IMR-90 (cell line): ENCODE measurements around the gene SLC19A1.

Source experiments
- BHLHE40 ChIP-seq: fragments of 150-350 bp; IDR thresholded peaks from 2 replicates; pipeline ENCODE4 v1.6.1; 2016; ENCODE audit warnings: mild to moderate bottlenecking, low read depth, low read length
- CEBPB ChIP-seq: IDR thresholded peaks from 2 replicates; pipeline ENCODE4 v1.6.1; 2012; ENCODE audit warnings: low read depth, low read length, improper control_type of control experiment
- CHD1 ChIP-seq: IDR thresholded peaks from 2 replicates; pipeline ENCODE4 v1.6.1; 2012; ENCODE audit warnings: low read depth, low read length, improper control_type of control experiment
- FOS ChIP-seq: fragments of 150-350 bp; IDR thresholded peaks from 2 replicates; pipeline ENCODE4 v1.6.1; 2016; ENCODE audit warnings: low read depth, low read length
- MAFK ChIP-seq: IDR thresholded peaks from 2 replicates; pipeline ENCODE4 v1.6.1; 2012; ENCODE audit warnings: low read depth, low read length, improper control_type of control experiment
- NFE2L2 ChIP-seq: fragments of 150-350 bp; IDR thresholded peaks from 2 replicates; pipeline ENCODE4 v1.6.1; 2016; ENCODE audit warnings: low read depth, mild to moderate bottlenecking, low read length
- POLR2A ChIP-seq: IDR thresholded peaks from 2 replicates; pipeline ENCODE4 v1.6.1; 2012; ENCODE audit warnings: mild to moderate bottlenecking, low read depth, low read length
- RAD21 ChIP-seq: IDR thresholded peaks from 2 replicates; pipeline ENCODE4 v1.6.1; 2012; ENCODE audit warnings: low read length, improper control_type of control experiment
- RCOR1 ChIP-seq: IDR thresholded peaks from 2 replicates; pipeline ENCODE4 v1.6.1; 2012; ENCODE audit warnings: mild to moderate bottlenecking, low read length, improper control_type of control experiment; ENCODE audit not compliant: insufficient replicate concordance
- RFX5 ChIP-seq: IDR thresholded peaks from 2 replicates; pipeline ENCODE4 v1.8.0; 2012; ENCODE audit warnings: low read depth, mild to moderate bottlenecking, low read length, moderate library complexity
- TF ChIP-seq, protein P1 (sequence below): conservative IDR thresholded peaks from 2 replicates; pipeline ENCODE4 v1.5.1; 2012; ENCODE audit warnings: mild to moderate bottlenecking, low read depth, low read length, improper control_type of control experiment
- TF ChIP-seq, protein P2 (sequence below): fragments of 150-350 bp; IDR thresholded peaks from 2 replicates; pipeline ENCODE4 v1.6.1; 2016; ENCODE audit warnings: low read depth, mild to moderate bottlenecking, low read length, moderate library complexity, borderline replicate concordance

DNA sequence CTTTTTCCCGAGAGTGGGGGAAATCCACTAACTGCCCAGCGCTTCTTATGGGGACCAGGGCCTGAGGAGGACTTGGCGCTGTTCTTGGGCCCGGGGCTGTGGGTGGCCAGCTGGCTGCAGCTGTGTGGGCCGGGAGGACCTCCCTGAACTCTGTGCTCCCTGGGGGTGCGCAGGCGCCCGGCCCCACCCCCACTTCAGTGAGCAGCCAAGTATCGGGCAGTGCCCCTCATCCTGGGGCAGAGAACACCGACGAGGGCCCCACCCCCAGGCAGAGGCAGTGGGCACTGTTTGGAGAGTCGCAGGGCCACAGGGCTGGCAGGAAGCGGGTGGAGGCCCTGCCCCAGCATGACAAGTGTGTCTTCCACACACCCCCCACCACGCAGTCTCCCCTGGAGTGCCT, 32.5 kb upstream of the SLC19A1 start:
- TF ChIP-seq, protein P1, sequence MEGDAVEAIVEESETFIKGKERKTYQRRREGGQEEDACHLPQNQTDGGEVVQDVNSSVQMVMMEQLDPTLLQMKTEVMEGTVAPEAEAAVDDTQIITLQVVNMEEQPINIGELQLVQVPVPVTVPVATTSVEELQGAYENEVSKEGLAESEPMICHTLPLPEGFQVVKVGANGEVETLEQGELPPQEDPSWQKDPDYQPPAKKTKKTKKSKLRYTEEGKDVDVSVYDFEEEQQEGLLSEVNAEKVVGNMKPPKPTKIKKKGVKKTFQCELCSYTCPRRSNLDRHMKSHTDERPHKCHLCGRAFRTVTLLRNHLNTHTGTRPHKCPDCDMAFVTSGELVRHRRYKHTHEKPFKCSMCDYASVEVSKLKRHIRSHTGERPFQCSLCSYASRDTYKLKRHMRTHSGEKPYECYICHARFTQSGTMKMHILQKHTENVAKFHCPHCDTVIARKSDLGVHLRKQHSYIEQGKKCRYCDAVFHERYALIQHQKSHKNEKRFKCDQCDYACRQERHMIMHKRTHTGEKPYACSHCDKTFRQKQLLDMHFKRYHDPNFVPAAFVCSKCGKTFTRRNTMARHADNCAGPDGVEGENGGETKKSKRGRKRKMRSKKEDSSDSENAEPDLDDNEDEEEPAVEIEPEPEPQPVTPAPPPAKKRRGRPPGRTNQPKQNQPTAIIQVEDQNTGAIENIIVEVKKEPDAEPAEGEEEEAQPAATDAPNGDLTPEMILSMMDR: no peak
- TF ChIP-seq RAD21 (no peak), RFX5 (no peak), POLR2A (no peak), CEBPB (no peak), CHD1 (no peak), MAFK (no peak), RCOR1 (no peak), BHLHE40 (no peak), FOS (no peak), NFE2L2 (no peak)
- TF ChIP-seq, protein P2, sequence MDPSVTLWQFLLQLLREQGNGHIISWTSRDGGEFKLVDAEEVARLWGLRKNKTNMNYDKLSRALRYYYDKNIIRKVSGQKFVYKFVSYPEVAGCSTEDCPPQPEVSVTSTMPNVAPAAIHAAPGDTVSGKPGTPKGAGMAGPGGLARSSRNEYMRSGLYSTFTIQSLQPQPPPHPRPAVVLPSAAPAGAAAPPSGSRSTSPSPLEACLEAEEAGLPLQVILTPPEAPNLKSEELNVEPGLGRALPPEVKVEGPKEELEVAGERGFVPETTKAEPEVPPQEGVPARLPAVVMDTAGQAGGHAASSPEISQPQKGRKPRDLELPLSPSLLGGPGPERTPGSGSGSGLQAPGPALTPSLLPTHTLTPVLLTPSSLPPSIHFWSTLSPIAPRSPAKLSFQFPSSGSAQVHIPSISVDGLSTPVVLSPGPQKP: no peak
